Stimulated activated CD8-positive, alpha-beta memory T cell treated with anti-CD3 and anti-CD28 coated beads, Interleukin-4, amount 100 ng/mL, for 48 hours (primary cell): Measurements from ENCODE around the gene RIC8B.
A peak's percentile ranks its signal among the peaks of the same experiment; 100 is the strongest.
"Not testable (repeated sequence)": the region's sequence is repeated elsewhere in the genome, so short reads cannot be mapped to it uniquely, and the experiment has no call there.

Experiments used
- DNase-seq: peaks from one replicate; pipeline ENCODE4 v3.0.0-alpha.2; 2020

Gene RIC8B

DNA sequence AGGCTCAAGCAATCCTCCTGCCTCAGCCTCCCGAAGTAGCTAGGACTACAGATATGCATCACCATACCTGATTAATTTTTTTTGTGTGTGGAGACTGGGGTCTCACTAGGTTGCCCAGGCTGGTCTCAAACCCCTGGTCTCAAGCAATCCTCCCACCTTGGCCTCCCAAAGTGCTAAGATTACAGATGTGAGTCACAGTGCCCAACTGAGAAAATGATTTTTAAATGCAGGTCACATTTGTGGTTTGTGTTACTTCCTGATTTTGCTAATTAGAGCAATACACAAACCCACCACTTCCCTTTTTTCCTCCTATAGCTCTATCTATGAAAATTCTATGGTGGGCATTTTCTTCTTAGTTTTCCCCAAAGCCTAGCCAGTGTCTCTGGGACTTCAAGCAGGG lies 135.7 kb downstream of the RIC8B start:
- no peak for DNase-seq

DNA sequence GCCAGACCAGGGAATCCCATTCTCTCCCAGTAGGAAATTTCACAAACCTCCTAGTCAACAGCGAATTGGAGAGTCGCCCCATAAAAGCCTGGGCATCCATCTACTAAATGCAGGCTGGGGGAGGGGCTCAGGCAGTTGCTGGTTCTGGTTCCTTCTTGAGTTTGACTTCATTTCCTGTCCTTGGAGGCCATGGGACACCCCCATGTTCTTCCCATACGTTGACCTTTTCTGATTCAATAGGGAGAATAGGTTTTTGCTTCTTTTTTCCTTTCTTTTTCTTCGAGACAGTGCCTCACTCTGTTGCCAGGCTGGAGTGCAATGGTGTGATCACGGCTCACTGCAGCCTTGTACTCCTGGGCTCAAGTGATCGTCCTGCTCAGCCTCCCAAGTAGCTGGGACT lies 137.1 kb downstream of the RIC8B start:
- DNase-seq = no peak

- no peak for DNase-seq
These were observed 139.0 kb downstream of the RIC8B start for GRCh38 chr12:106913456-106913855.

DNA sequence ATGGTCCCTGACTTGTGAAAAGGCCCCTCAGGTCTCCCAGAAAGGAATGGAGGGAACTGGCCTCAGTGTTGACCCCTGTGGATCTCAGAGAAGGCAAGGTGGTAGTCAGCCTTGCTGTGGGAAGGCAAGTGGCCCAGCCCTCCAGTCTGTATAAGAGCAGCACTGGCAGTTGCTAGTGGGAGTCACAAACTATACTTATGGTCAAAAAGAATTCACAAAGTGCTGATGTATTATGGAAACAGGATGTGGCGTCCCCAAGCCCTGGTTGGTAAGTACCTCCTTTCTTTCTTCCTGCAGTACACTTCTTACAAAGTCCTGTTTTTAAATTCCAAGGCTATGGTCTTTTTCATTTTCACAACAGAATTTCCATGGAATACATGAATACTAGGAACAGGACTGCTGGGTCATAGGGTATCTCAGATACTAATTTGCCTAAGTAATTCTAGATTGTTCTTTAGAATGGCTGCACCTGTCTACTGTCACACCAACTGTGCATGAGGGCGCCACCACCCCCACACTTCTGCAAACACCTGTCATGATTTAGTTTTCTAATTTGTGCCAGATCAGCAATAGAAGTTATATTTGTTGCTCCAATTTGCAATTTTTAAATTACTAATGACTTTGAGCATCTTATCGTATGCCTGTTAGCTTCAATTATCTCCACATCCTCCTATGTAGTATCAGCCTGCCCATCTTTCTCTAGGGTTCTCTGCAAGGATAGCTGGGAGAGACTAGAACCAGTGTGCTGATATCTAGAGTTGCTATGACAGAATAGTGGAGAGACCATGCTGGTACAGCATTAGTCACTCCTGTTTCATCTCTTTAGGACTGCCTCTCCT lies 140.5 kb downstream of the RIC8B start:
- peak; percentile 37 for DNase-seq

DNA sequence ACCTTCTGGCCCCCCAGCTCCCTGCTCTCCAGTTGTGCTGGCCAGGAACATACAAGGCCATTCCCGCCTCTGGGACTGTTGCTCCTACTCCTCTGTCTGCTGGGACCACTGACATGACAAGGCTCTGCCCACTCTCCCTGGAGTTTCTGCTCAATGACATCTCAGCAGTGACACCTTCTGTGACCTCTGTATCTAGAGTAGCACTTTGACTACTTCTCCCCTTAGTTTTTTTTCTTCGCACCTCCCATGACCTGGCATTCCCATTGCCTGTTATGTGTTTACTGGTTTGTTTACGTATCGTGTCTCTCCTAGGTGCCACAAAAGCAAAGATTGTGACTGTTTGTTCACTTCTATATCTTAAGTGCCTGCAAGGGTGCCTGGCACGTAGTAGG lies 141.1 kb downstream of the RIC8B start:
- peak; percentile 32 for DNase-seq

GRCh38 chr12:106917503-106917902 lies 143.0 kb downstream of the RIC8B start:
- DNase-seq = no peak

- DNase-seq = no peak
These were observed 144.3 kb downstream of the RIC8B start for GRCh38 chr12:106918746-106919145.

GRCh38 chr12:106919910-106920544 lies 145.5 kb downstream of the RIC8B start:
- no peak for DNase-seq

DNA sequence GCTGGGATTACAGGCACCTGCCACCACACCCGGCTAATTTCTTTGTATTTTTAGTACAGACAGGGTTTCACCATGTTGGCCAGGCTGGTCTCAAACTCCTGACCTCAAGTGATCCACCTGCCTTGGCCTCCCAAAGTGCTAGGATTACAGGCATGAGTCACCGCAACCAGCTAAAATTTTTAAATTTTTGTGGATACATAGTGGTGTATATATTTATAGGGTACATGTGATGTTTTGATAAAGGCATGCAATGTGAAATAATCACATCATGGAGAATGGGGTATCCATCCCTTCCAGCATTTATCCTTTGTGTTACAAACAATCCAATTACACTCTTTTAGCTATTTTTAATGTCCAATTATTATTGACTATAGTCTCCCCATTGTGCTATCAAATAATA lies 147.5 kb downstream of the RIC8B start:
- DNase-seq = not testable (repeated sequence)

DNA sequence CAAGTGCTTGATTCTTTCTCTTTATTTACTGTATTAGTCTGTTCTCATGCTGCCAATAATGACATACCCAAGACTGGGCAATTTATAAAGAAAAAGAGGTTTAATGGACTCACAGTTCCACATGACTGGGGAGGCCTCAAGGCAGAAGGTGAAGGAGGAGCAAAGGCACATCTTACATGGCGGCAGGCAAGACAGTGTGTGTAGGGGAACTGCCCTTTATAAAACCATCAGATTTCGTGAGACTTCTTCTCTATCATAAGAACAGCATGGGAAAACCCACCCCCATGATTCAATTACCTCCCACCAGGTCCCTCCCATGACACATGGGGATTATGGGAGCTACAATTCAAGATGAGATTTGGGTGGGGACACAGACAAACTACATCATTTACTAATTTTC lies 149.1 kb downstream of the RIC8B start:
- DNase-seq = not testable (repeated sequence)

GRCh38 chr12:106924268-106924861 lies 149.9 kb downstream of the RIC8B start:
- DNase-seq = no peak

GRCh38 chr12:106926657-106927056 lies 152.2 kb downstream of the RIC8B start:
- no peak for DNase-seq

DNA sequence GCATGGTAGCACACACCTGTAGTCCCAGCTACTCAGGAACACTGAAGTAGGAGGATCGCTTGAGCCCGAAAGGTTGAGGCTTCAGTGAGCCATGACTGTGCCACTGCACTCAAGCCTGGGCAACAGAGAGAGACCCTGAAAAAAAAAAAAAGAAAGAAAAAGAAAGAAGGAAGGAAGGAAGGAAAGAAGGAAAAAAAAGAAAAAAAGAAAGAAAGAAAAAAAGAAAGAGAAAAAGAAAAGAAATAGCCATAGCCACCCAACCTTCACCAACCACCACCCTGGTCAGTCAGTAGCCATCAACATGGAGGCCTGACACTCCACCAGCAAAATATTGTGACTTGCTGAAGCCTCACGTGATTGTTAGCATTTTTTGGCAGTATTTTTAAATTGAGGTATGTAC lies 159.8 kb downstream of the RIC8B start:
- no peak for DNase-seq
